ENCODE data around the gene NPM3. TPM values are rescaled to one million over a fixed set of nuclear protein-coding genes. Genes with fewer than 3 reads are reported as not detected.

The NPM3 gene
- total RNA-seq, 4 donors from 2014 or later, result 25.0 to 31.1 (median 27.7) TPM

DNA sequence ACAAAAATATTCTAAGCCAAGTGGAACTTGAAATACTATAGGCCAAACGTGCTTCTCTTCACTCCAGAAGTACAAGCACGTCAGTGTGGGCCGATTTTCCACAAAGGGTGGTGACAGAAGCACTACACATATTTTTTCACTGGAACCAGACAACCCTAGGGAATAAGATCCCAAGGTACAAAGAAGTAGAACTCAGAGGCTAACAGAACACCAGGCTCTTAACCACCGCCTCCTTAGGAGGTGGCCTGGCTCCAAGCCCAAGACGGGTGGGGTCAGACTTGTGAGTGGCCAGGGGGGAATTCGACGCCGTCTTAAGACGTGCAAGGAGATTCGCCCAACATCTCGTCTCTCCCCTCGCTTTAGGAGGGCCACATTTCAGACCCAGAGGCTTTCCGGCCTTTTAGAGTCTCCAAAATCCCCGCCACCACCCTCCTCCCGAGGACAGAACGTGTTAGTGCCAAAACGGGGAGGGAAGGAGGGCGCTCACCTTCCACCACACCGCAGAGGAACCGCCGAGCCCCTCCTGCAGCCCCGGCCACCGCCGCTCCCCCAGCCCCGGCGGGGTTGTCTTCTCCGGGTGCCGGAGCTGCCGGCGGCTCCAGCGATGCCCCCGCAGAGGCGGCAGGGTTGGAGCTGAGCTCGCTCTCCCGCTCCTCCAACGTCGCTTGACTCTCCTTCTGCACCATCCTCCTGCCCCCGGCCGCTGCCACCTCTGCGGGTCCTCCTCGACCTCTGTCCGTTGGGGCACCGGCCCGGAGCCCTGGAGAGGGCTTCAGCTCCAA, 34.3 kb upstream of the NPM3 start:
- peak; percentile 52 for ATAC-seq (ENCODE audit: low FRiP score)
- peak; percentile 76 for DNase-seq (ENCODE audit: low spot score)

GRCh38 chr10:101816913-101817336, 33.7 kb upstream of the NPM3 start:
- ATAC-seq (ENCODE audit: low FRiP score) (no peak), DNase-seq (ENCODE audit: low spot score) (no peak)
- TF ChIP-seq CTCF (IDR thresholded peaks at IDR 0.05), result no peak

More for the DNA sequence above, 34.3 kb upstream of the NPM3 start:
- TF ChIP-seq CTCF (IDR thresholded peaks at IDR 0.05), result no peak

DNA sequence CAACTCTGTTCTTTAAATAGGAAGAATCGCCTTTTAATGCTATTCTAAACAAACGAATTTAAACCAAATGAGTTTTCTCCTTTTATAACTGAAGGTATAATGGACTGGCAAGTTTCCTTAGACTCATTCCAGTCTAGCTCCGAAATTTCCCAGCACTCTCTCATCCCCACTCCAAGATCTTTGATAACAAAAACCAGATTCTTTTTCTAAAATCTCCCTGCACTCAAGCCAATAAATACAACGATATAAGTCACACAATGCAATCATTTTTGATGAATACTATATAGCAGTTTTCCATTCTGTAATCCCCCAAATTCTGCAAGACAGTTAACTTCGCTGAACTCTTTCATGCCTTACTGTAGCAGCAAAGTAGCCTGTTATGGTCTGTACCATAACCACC, 33.1 kb upstream of the NPM3 start:
- no peak for TF ChIP-seq CTCF (IDR thresholded peaks at IDR 0.05)
- DNase-seq (ENCODE audit: low spot score), result no peak
- no peak for ATAC-seq (ENCODE audit: low FRiP score)

GRCh38 chr10:101814466-101815071, 31.3 kb upstream of the NPM3 start:
- TF ChIP-seq CTCF (IDR thresholded peaks at IDR 0.05), result no peak
- ATAC-seq (ENCODE audit: low FRiP score) (no peak), DNase-seq (ENCODE audit: low spot score) (no peak)

- DNase-seq (ENCODE audit: low spot score) (no peak), ATAC-seq (ENCODE audit: low FRiP score) (no peak)
- no peak for TF ChIP-seq CTCF (IDR thresholded peaks at IDR 0.05)
Observed at GRCh38 chr10:101812606-101813005, 29.4 kb upstream of the NPM3 start.

DNA sequence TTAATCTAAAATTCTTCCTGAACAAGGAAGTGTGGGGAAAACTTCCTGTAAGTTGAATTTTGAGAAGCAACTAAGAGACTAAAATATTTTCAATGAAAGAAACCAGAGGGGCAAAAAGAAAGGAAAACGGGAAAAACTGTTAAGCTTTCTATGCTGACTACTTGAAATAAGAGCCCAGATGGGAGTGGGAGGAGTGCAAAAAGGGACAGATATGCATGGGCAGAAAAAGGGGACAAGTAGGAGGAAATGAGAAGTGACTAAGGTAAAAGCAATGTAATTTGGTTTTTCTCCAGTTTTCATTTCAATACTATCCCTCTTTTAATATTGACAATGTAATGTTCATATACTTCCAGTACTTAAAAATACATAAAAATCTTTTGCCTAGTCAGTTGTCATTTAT, 23.9 kb upstream of the NPM3 start:
- DNase-seq (ENCODE audit: low spot score), result no peak
- no peak for ATAC-seq (ENCODE audit: low FRiP score)
- no peak for TF ChIP-seq CTCF (IDR thresholded peaks at IDR 0.05)

DNA sequence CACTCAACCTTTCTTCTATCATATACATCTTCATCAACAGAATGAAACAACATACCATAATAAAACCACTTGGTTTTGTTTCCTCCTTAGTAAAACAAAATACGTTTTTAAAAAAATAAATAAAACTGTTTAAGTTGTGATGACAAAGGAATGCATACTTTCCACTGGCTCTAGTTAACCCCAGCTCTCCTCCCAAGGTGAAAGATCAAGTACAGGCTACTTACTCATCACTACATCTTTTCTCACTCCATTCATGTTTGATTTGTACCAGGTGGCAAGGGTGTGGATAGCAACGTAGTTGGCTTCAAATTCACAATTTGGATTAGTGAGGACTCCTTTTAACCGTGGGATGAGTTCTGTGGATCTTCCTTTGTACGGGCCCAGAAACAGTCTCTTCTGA, 20.3 kb upstream of the NPM3 start:
- DNase-seq (ENCODE audit: low spot score), result no peak
- ATAC-seq (ENCODE audit: low FRiP score), result no peak
- TF ChIP-seq CTCF (IDR thresholded peaks at IDR 0.05), result no peak

All from omental fat pad (tissue), 4 donors.